HG03469 (cell line): Measurements from ENCODE around the gene KCNK16.

Experiments used
- ATAC-seq: cut with Tn5 transposase; IDR thresholded peaks from one replicate; pipeline ENCODE4 v1.9.1; 2021; ENCODE audit warnings: mild to moderate bottlenecking, moderate library complexity, moderate number of reproducible peaks; ENCODE audit not compliant: unreplicated experiment

Gene KCNK16

DNA sequence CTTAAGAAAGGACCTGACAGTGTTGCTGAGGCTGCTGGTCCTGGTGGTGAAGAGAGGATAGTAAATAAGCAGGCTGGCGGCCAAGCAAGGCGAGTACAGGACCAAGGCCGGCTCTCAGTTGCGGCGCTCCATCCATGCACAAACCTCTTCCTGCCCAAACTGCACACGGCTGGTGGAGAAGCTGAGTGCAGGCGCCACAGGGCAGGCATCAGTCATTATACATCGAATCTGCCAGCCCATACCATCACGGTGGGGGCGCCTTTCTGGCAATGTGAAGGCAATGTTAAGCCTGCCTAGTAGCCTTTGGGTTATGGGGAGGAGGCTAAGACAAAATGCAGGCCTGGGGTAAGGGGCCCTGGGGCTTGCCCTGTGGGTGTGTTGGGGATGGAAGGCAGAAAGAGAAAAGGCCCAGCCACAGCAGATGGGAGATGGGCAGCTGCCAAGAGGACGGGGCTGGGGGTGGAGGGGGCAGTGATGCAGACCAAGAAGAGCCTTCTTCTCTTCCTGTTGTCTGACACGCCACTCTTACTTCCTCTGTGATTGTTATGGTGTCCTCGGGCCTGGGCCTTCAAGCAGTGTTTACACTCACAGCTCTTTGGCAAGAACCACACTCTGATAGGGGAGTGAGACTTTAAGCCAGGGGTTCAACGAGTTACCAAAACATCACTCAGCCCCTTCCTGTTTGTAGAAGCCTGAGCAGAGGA is 20.3 kb upstream of the KCNK16 start:
- ATAC-seq, result no peak

DNA sequence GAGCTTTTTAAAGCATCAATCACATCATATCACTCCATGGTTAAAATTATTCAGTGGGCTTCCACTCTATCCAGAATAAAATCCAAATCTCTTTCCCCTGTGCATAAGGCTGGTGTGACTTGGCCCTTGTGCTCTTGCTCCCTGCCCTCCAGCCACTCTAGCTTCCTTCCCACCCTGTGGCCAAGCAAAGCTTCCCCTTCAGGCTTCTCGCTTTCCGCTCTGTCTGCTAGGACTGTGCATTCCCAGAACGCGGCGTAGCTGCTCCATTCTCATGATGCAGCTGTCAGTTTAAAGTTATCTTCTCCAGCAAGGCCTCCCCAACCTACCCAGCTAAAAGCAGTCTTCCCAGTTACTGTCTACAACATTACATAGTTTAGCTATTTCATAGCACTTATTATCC is 19.4 kb upstream of the KCNK16 start:
- no peak for ATAC-seq

DNA sequence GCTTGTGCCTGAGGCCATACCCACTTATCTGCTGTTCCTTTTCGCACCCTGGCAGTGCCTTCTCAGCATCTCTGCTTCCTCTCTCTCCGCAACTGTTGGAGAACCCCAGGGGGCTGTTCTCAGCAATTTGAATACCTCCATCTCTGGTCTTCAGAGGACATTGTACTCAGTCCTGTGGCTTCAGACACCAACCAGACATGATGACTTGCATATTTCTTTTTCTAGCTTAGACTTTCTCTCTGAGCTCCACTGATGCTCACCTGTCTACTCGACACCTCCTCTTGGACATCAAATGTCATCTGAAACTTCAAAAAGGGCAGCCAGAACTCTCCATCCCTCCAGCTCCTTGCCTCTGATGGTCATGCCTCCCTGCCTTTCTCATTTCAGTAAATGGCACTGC is 18.9 kb upstream of the KCNK16 start:
- no peak for ATAC-seq

DNA sequence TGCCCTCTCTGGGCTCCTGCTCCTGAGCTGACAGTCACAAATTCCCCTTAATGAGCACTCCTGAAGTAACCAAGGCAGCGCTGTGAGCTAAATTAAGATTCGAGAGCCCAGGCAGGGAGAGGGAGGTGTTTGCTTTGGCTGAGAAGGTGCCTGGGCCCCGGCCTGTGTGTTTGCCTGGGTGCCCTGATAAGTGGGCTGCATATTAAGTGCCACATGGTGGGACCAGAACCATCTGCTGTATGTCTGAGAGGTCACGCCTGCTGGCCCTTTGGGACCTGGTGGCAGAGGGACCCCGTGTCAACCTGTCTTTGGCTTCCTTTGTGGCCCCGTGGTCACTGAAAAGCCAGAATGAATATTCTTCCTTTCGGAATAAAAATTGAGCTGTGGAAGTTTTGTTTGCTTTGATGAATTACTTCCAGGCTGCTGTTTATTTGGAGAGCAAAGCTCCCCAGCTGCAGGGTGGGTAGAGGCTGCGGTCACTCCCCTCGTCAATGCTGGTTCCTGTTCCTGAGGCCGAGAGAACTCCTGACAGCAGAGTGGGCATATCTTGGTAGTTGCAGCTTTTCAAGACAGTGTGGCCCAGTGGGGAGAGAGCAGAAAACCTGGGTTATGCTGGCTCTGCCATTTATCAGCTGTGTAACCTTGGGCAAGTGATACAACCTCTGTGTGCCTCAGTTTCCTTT is 17.5 kb upstream of the KCNK16 start:
- no peak for ATAC-seq

DNA sequence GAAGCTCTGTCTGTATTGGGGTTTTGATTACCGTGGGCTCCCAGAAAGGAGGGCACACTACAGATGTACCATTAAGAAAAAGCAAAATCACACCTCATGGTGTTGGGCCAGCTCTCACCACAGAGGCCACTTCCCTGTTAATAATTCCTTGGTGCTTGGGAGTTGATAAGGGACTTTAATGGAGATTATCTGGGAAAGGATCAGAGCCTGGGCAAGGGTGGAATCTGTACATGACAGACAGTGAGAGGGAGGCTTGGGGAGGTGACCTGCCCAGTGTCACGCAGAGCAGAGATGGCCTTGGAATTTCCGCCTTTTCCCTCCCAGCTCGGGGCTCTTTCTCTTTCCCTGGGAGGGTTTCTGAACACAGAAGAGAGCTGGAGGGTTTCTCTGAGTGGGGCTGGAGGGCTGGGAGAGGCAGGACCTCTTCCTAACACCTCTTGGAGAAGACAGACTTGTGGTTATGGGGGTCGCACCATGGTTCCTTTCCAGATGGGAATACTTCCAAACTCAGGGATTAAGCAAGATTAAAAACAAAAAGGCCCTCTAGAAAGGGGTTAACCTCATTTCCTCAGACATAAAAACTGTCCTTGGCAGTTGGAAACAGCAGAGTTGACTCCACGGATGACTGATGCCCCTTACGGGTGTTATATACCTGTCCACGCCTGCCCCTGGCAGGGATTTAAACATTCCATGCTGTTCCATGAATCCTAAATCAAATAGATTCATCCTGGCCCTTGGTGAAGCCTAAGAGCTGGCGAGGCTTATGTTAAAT is 16.8 kb upstream of the KCNK16 start:
- ATAC-seq, result no peak

DNA sequence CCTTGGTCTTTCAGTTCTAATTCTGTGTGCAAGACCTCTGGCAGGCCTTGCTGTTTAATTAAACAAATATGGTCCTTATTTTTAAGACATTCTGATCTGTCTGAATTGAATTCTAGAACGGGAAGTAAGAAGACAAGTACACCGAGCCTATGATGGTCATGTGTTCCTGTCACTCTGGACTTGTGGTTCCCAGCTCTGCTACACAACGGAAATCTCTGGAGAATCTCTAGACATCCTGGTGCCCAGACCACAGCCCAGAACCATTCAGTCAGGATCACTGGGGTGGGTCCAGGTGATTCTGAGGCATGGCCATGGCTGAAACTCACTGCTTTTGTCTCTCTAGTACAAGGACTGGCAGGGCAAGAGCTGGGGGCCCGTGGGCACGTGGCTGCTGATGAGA is 15.9 kb upstream of the KCNK16 start:
- ATAC-seq, result no peak

DNA sequence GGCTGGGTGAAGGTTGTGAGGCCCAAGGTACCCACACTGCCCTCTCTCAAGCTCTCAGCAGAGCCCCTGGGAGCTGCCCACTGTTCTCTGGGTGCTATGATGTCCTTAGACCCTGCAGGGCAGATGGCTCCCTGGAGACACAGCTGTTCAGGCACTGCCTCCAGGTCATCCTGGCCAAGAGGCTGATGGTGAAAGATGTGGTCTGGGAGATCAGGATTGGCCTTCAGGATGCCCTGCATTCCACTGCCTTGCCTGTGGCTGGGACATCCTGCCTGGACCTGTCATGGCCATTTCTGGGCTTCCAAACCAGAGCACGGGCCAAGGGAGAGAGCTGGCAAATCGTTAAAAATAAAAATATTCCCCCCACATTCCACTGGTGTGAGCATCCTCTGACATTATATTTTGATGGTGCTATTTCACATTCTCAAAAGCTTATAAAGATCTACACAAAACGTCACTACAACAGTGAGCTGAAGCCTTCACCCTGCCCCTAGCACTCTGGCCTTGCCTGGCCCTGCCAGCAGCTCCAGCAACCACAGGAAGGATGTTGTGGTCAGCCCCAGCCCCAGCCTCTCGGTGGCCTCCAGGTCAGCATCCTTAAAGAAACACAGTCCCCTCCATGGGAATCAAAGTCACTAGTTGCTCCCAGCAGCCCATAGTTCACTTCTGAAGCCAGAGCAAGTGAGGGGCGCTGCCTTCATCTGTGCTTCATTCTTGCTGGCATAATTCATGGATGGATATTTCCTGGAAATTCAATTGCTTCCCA is 13.5 kb upstream of the KCNK16 start:
- no peak for ATAC-seq

DNA sequence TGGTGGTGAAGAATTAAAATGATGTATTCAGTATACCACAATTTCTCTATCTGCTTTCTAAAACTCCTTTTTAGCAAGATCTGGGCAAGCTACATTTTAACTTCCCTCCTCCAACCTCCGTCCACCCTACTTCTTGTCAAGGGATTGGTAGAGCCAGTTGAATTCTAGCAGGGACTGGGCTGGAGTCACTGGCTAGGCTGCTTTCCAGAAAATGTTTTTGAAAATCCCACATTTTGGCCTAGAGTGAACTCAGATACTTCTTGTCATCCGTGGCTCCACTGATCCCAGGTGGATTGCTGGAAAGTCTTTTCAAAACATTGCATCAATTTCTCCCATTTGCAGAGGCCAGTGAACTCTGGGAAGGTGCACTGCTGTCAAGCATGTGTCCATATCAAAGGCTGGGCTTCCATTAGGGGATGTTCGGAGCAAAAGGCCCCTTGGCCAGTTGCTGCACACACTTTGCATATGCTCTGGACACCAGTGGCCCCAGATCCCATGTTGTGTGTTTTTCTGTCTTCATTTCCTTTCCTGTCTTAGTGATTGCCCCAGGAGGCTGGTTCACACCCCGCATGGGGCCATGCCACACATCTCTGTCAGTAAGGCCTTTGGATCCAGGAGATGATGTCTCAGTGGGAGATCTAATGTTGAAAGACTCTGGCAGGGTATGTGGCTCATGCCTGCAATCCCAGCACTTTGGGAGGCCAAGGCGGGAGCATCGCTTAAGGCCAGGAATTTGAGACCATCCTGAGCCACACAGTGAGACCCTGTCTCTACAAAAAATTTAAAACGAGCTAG is 11.3 kb upstream of the KCNK16 start:
- ATAC-seq, result no peak

DNA sequence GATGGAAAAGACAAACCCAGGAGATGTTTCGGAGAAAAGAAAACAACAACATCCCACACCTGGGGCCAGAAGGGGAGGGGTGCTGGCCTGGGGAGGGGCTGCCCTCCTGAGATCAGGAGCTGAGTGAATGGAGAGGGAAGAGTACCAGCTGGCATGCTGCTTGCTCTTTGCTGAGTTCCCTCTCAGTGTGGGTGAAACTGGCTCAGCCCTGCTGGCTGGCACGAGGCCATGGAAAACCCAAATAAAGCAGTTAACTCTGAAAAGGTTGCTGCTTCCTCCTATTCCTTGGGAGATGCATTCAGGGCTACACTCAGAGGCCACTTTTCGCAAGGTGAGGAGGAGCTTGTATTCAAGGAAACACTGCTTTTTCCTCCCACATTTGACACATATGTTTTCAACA is 8.0 kb upstream of the KCNK16 start:
- ATAC-seq, result no peak

DNA sequence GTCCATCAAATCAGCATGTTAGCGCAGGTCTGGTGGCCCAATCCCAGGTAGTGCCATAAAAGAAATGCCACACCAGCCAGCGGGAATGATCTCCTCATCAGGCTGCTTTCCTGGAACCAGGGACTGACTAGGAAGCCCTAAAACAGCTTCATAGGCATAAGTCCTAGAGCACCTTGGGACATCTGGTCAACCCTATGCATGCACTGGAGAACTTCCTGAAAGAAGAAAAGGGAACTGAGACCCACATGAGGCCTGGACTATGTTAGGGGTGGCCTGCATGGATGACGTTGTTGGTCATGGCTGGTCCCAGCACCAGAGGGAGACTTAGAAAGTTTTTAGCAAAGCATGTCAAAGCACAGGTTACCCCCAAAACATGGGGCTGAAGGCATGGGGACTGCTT is 7.6 kb upstream of the KCNK16 start:
- ATAC-seq, result no peak

DNA sequence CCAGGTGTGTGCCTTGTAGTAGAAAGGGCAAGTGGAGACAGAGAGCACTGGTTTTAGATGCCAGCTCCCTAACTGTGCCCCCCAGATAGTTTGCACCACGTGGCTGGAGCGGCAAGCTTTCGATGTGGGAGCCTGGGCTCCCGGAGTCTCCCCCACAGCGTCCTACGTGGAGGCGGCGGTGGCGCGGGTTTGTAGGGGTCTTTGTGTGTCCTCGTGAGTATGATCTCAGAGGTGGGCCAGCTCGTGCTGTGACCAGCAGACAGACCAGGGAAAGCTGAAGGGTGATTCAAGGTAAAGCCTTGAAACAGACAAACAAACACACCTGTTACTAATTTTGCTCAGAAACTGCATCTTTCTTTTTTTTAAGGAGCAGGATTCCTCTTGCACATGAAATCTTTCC is 5.6 kb upstream of the KCNK16 start:
- no peak for ATAC-seq

DNA sequence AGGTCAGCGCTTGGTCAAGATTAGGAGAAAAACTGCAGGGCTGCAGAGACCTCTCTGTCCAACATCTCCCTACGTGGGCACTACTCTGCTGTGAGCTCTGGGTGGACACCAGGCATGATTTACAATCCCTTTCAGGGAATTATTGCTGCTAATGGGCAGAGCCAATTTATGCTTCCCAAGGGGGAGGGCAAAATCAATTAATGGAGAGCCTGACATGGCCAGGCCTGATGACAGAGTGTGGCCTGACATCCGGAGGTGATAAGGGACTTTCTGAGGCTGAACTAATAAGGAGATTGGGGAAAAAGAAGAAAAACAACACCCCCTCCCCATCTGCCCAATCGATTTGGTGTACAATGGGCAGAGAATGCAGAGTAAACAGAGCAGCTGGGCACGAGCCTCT is 5.0 kb upstream of the KCNK16 start:
- no peak for ATAC-seq

DNA sequence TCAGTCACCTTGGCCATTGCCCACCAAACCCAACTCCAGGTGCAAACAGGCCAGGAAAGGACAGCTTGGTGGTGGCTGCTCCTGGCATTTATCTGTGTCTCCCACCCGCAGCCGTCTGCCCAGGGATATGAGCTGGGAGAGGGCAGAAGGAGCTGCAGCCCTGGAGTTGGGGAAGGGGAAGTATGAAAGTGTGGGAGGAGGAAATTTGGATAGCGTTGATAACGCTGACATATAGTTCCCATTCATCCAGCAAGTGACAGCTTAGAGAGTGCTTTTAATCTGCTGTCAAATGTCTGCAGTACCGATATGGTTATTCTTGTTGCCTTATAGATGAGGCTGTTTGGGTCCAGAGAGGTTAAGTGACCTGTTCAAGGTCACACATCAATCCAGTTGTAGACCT is 741 bp downstream of the KCNK16 start:
- ATAC-seq, result no peak

DNA sequence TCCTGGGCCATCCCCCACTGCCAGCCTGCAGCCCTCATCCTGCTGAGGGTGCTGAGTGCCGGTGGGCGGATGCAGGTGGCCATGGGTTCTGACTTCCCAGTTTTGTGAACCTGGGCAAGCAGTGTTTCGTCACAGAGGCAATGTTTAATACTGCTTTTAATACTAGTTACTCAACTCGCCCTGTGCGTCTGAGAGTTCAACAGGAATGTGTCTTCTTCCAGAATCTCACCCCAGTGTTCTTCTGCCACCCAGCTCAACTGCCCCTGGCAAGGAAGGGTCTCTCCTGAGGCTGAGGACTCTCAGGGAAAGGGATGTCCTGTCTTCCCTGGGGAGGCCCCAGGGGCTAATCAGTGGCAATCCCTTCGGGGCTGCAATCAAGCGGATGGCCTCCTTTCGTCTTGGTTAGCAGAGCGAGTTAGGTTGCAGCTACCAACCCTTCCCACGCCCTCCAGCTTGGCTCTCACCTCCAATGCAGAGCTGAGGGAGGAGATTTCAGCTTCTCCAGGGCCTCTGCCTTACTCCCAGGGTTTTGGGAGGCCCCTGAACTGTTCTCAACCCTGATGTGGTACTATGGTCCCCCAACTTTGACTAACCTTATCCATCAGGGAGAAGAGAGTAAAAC is 2.0 kb downstream of the KCNK16 start:
- no peak for ATAC-seq

DNA sequence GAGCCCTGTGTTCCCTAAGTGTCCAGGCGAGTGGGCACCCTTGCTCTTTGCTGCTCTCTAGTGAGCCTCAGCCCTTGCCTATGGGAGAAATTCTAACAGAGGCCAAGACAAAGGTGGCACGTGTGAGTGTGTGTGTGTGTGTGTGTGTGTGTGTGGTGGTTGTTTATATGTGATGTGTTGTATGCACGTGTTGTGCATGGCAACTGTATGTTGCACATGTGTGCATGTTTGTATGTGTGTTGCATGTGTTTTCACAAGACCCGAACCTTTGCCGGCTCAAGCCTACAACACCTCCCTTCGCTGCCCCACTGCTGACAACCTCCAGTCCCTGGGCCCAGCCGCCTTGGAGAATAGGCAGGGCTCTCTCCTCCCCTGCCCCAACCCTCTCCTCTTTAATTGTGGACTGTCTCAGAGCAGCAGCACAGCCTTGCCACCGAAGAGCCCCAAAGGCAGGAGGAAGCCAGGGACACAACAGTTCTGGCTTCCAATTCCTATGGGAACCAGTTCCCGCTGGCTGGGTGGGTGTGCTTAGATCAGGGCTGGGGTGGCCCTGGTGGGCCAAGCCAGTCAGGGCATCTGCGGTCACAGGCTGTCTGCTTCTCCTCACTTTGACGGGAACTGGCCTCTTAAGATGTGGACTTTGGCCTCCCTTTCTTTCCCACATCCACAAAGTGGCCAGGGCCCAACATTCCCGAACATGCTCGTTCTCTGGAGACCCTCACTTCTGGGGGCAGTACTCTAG is 2.7 kb downstream of the KCNK16 start:
- ATAC-seq, result no peak

DNA sequence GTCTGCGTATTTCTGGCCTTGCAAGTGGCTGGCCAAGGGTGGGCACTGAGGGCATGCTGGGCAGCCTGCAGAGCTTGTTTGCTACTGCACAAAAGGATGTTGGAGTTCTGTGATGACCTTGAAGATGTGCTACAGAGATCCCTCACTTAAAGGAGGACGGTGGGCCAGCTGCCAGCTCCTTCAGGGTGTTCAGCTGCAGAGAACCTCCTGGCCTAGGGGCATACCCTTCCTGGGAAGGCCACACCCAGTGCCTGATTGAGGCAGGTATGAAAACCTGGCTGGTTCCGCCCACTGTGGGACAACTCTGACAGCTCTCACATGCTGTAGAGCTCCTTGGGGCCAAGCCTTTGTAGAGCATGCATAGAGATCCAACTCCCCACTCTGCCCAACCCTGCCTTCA is 5.2 kb downstream of the KCNK16 start:
- ATAC-seq, result no peak

DNA sequence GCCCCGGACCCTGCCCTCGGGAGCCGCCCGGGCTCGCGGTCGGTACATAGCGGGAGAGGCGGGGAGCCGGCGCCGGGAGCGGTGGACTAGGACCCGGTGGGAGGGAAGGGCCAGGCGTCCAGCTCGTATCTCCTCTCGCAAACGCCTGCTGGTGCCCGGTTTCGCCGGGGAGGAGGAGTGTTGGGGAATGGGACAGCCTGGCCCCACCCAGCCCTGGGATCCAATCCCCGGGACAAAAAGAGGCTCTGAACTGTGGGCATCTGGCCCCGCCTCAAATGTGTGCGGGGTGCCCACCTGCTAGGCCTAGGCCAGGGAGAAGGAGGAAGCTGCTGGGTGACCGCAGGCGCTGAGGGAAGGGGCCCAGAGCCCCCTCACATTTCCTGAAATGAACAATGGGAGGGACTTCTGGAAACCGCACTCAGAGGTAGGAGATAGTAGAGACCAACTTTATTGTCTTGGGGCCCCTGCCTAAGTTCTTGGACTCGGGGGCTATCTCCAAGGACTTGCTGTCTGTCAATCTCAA is 8.2 kb downstream of the KCNK16 start, which contains the start of gene KCNK17:
KCNK17 (minus strand) TSS at position 147 of the 523 bp plus-strand sequence; CDS start at position 48, 99 bp downstream.
- ATAC-seq, result no peak

DNA sequence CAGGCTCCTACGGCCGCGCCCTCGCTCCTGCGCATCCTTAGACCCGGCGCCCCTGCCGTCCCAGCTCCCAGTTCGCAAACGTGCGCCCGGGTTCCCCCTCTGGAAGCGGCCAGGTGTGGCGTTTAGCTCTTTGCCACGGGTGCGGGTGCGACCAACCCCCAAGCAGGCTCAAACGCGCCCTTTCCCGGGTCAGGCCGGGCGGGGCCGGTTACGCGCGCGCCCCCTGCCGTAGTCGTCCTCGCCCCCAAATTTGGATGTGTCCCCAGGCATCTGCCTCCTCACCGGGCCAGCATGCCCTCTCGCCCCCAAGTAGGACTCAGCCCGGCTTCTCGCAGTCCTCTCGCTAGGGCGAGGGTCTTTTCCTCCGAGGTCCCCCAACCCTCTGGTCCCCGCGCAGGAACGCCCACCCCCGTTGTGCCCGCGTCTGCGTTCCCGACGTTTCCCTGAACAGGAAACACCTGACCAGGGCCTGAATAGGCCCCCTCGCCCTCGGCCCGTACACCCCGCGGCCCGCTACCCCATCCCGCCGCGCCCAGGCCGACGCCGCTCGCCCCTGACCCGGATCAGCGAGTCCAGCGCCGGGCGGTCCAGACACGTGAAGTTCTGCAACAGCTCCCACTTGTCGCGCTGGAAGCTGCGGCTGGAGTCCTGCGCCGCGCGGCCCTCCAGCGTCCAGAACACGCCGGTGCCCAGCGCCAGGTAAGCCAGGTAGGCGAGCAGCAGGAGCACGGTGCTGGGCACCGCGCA is 8.8 kb downstream of the KCNK16 start:
- no peak for ATAC-seq
